Endothelial cell of umbilical vein (primary cell): ENCODE data around the gene PLCG2.

Experiments used
- CTCF ChIP-seq, 2 donors: IDR thresholded peaks; 1 replicate in 1 of 2; 2 replicates in 1 of 2; pipeline ENCODE4 v1.5.1; 2011; ENCODE audit warnings: low read length in 2 of 2, mild to moderate bottlenecking in 2 of 2, moderate library complexity in 2 of 2, control low read depth in 1 of 2, inconsistent platforms in 1 of 2, low read depth in 1 of 2; ENCODE audit not compliant: insufficient read depth in 1 of 2; ENCODE audit errors: extremely low read depth in 1 of 2
- FOS ChIP-seq: IDR thresholded peaks from 2 replicates; pipeline ENCODE4 v1.6.1; 2011; ENCODE audit warnings: mild to moderate bottlenecking, low read length, moderate library complexity, borderline replicate concordance; ENCODE audit not compliant: insufficient read depth
- POLR2A ChIP-seq: IDR thresholded peaks from 2 replicates; pipeline ENCODE4 v1.6.1; 2012; ENCODE audit warnings: low read depth, mild to moderate bottlenecking, control low read depth, low read length
- POLR2AphosphoS5 ChIP-seq: IDR thresholded peaks from 2 replicates; pipeline ENCODE4 v1.6.1; 2012; ENCODE audit warnings: low read depth, mild to moderate bottlenecking, control low read depth, low read length, moderate library complexity; ENCODE audit not compliant: insufficient read depth

GRCh38 chr16:81843243-81843582 lies 64.1 kb downstream of the PLCG2 start:
- TF ChIP-seq POLR2A (no peak), POLR2AphosphoS5 (no peak), CTCF (IDR thresholded peaks at IDR 0.05; ENCODE audit: extremely low read depth in 1 of 2, insufficient read depth in 1 of 2, low read depth in 1 of 2, low read length in 2 of 2) (no peak), FOS (no peak)
